NCI-H524 (cell line): Measurements from ENCODE around the gene LAMC2.
"Not testable (repeated sequence)": the region's sequence is repeated elsewhere in the genome, so short reads cannot be mapped to it uniquely, and the experiment has no call there.

Experiments
- DNase-seq, 2 experiments: peaks; one replicate each; lab custom pipeline; 2025; lab: John Stamatoyannopoulos, UW

LAMC2 gene

GRCh38 chr1:183238071-183238470 is 52.0 kb downstream of the LAMC2 start:
- no peak for DNase-seq

DNA sequence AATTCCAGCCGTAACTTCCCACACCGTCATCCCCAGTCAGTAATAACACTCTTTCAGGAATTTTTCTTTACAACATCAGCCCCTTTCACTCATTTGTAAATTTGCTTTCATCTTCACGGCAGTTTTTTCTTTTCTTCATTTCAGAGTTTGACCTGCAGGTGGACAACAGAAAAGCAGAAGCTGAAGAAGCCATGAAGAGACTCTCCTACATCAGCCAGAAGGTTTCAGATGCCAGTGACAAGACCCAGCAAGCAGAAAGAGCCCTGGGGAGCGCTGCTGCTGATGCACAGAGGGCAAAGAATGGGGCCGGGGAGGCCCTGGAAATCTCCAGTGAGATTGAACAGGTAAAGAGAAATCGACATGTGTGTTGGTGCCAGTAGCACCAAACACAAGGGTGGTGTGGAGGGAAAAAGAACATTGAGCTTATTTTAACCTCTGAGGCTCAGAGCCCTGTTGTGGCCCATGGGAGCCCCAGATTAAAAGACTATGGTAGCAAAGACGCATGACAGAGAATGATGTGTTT is 53.2 kb downstream of the LAMC2 start:
- DNase-seq = no peak

GRCh38 chr1:183239793-183240525 is 53.9 kb downstream of the LAMC2 start:
- DNase-seq = no peak

DNA sequence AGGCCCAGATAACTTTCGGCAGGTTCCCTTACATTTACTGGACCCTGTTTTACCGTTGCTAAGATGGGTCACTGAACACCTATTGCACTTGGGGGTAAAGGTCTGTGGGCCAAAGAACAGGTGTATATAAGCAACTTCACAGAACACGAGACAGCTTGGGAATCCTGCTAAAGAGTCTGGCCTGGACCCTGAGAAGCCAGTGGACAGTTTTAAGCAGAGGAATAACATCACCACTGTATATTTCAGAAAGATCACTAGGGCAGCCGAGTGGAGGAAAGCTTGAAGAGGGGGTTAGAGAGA is 54.4 kb downstream of the LAMC2 start:
- no peak for DNase-seq

- DNase-seq = not testable (repeated sequence)
Observed at GRCh38 chr1:183240853-183241252, 54.8 kb downstream of the LAMC2 start.

DNA sequence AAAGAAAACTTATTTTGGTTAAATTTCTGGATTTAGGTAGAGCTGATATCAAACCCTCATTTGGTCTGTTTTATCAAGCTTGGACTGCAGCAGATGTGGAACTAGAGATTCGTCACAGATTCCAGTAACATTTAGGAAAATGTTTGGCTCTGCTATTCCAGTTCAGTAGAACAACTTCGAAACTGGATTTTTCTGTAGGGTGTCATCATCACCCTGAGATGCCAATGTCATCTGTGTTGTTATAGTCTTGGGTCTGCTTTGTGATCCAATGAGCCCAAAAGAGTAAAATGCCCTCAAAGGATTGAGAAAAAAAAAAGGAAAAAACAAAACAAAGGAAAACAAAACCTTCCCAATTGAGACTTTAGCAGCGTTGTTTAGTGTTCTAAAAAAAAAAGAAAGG is 55.4 kb downstream of the LAMC2 start:
- DNase-seq = no peak

GRCh38 chr1:183242556-183242955 is 56.5 kb downstream of the LAMC2 start:
- no peak for DNase-seq

DNA sequence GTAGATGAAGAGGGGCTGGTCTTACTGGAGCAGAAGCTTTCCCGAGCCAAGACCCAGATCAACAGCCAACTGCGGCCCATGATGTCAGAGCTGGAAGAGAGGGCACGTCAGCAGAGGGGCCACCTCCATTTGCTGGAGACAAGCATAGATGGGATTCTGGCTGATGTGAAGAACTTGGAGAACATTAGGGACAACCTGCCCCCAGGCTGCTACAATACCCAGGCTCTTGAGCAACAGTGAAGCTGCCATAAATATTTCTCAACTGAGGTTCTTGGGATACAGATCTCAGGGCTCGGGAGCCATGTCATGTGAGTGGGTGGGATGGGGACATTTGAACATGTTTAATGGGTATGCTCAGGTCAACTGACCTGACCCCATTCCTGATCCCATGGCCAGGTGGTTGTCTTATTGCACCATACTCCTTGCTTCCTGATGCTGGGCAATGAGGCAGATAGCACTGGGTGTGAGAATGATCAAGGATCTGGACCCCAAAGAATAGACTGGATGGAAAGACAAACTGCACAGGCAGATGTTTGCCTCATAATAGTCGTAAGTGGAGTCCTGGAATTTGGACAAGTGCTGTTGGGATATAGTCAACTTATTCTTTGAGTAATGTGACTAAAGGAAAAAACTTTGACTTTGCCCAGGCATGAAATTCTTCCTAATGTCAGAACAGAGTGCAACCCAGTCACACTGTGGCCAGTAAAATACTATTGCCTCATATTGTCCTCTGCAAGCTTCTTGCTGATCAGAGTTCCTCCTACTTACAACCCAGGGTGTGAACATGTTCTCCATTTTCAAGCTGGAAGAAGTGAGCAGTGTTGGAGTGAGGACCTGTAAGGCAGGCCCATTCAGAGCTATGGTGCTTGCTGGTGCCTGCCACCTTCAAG is 57.3 kb downstream of the LAMC2 start:
- DNase-seq = no peak

DNA sequence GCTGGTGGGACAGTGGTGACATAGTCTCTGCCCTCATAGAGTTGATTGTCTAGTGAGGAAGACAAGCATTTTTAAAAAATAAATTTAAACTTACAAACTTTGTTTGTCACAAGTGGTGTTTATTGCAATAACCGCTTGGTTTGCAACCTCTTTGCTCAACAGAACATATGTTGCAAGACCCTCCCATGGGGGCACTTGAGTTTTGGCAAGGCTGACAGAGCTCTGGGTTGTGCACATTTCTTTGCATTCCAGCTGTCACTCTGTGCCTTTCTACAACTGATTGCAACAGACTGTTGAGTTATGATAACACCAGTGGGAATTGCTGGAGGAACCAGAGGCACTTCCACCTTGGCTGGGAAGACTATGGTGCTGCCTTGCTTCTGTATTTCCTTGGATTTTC is 58.4 kb downstream of the LAMC2 start:
- peak; percentile 68 to 85 for DNase-seq

- DNase-seq = no peak
Observed at GRCh38 chr1:183245357-183245756, 59.3 kb downstream of the LAMC2 start.

DNA sequence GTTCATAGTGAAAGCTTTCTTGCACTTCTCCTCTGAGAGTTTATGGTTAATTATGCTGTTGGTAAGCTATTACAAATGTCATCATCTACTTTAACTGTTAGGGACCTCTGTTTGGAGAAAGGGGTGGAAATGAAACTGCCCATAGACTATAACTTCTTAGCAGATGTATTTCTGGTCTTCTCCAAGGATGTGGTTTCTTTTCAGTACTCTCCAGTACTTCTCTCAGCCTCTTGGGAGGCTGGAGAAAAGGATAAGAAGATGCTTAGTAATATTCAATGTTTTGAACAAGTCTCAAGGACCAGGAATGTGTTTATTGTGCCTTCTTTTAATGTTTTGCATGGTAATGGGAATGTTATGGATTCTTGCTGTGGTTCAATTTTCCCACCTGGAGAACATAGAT is 60.4 kb downstream of the LAMC2 start:
- DNase-seq = no peak

GRCh38 chr1:183247066-183247465 is 61.0 kb downstream of the LAMC2 start:
- DNase-seq = no peak

DNA sequence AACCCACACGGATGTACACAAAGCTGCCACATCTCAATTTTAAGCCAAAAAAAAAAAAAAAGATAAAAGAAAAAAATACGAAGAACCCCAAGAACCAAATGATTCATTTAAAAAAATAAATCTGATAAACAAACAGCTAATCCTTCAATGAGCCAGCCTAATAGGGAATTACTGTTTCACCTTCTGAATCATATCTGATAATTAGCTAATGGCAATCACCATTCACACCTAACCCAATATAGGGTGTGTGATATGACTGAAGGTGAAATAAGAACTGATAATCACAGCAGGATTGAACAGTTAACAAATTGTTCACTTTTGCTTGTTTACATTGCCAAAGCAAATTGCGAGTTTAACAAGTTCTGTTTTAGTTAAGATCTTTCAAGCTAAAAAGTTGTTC is 61.4 kb downstream of the LAMC2 start:
- DNase-seq = no peak

GRCh38 chr1:183247931-183248330 is 61.9 kb downstream of the LAMC2 start:
- DNase-seq = no peak

GRCh38 chr1:183248989-183249691 is 63.1 kb downstream of the LAMC2 start:
- DNase-seq = no peak

DNA sequence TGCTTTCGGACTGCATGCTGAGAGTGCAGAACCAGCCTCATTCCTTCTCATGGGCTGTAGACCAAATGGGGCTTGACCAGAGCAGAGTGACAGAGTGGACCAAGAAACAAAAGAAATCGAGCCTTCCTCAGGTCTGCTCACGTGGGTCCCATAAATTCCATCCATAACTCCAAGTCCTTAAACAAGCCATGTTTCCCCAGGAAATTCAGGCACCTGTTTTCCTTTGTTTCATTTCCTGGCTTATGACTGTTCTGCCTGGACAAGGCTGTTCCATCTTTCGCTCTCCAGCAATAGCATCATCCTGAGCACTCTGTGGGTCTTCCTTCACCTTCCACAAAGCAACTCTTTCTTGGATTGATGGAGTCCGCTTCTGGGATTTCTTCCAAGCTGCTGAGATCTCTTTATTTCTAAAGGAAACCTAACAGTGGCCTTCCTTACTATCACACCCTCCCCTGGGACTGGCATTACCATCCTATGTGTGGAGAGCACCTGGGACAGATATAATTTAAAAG is 63.9 kb downstream of the LAMC2 start:
- no peak for DNase-seq

DNA sequence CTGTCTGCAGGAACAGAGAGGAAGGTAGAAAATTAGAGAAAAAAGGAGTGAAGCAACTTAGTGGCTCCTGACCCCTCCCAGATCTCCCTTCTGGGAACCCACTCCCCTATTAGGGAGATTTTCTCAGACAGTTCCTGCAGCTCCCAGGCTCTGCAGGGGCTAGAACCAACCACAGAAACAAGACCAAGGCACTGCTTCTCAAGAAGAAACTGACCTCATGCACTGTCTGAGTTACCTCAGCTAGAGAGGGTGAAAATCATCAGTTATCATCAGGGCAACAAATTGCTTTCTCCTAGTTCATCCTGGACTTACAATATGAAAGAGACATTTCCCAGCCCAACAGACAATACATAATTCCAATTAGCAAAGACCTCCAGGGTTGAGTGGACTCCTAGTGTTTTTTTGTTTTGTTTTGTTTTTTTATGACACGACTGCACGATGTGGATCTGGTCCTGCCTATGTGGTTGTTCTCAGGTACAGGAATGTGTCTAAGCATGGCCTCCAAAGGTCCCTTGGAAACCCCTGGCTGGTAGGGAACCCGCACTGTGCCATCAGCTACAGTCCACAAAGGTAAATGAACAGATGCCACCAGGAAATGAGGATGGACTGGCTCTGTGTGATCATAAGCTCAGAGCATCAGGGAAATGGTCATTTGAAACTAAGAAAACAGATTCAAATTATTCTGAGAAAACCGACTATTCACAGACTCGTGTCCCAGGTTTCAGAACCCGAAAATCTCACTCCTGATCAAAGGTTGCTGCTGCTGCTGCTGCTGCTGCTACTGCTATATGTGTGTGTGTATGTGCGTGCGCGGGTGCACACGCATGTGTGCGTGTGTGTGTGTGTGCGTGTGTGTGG is 65.3 kb downstream of the LAMC2 start:
- no peak for DNase-seq

DNA sequence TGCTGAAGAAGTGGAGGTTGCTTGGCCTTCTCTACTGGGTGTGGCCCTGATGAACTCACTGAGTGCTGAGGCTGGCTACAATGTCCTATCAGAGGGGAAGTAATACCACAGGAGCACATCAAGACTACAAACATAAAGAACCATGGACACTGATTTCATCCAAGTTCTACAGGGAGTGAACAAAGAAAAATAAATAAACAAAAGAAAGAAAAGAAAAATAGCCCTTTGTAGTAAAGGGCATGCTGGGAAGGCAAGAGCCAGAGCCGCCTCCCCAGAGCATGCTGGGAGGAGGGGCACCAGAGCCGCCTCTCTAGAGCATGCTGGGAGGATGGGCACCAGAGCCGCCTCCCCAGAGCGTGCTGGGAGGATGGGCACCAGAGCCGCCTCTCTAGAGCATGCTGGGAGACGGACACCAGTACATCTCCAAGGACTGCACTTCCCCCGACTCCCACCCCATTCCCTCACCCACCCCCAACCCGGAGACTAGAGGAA is 65.9 kb downstream of the LAMC2 start:
- no peak for DNase-seq

GRCh38 chr1:183255073-183255472 is 69.0 kb downstream of the LAMC2 start:
- no peak for DNase-seq

DNA sequence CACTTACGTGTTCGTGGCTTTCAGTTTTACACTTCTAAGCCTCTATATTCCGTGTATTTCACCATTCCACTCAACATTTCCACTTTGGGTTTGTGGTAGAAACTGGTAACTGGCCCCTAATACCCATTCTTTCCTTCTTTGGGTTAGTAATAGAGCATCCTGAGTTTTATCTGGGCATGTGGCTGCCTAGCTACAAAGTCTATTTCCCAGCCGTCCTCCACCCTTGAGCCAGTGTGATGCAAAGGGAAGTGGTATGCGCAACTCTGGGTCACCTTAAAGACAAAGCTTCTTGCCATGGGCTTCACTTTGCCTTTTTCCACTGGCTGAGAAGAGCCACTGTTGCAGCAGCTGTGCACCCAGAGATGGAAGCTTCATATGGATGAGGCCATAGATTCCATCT is 73.9 kb downstream of the LAMC2 start:
- no peak for DNase-seq

DNA sequence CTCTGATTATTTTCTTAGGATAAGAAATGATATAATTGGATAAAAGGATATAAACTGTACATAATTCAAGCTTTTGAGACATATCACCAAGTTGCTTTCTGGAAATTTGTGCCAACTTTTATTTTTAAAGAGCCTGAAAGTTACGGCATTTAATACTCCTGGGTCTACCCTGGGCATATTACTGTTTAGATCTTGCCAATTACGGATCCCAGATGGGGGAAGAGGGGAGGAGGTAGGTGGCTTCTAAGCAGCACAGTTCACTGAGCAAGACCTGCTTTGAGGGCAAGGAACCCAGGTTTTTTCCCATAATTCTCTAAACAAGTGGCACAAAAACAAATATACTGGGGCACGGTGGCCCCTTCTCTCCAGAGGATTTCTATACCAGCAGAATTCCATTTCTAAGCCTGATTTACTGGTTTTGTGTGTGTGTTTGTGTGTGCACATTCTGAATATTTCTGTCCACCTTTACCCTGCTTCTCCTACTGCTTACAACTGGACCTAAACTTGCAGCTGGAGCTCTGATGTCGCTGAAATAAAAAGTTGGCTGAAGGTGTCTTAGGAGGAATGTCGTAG is 76.7 kb downstream of the LAMC2 start:
- no peak for DNase-seq
